ENCODE data around the gene SLC28A1.
"Not testable (repeated sequence)": the region's sequence is repeated elsewhere in the genome, so short reads cannot be mapped to it uniquely, and the experiment has no call there.

The SLC28A1 gene

DNA sequence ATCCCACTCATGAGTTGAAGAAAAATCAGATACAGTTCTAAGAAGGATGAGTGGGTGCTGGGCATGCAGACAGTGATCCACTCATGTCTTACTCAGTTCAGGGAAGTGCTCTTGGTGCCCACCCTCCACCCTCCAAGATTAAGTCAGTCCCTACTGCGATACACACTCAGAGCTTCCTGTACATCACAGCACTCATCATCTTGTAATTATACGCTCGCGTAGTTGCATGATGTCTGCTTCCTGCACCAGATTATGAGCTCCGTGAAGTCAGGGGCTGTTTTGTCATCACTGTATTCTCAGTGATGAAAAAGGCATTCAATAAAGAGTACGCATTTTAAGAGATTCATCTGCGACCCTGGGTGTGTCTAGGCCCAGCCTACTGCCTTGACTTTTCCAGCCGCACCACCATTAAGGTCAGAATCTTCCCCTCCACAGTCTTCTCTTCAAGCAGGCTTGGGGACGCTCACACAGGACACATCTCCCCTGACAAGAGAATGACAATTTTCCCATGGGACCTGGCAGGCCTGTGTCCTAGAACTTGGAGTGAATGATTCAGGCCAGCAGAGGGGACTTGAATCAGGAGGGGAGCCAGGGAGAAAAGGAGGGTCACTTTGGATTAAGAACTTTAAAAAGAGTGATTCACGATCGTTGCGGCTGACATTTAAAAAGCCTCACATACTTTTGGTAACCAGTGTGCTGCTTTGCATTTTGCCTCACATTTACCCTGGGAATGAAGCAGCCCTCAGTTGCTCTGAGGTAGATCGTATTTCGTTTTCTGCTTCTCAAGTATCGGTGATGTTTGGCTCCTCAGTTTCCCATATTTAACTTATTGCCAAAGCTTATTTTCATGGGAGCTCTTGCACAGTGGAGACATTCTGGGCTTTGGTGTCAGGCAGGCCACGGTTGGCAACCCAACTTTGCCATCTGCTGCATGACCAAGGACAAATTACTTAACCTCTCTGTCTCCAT, 89.3 kb downstream of the SLC28A1 start:
- DNase-seq: no peak

DNA sequence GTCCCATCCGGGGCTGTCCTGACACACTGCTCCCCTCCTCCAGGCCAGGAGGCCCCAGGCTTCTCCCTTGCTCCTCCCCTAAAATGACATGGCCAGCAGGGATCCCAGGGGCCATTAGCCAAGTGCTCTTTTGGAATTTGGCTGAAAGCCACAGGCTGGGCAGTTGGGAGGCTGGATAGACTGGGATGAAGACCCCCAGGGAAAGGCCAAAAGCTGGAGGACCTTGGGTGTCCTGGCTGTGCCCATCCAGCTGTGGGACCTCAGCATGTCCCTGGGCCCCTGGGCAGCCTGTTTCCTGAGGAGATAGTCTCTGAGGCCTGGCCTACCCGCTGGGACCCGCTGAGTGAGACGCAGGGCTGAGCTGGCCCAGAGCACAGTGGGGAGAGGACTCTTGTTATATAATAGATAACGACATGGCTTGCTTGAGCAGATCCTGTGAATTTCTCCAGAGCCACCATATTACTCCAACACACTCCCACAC, 91.4 kb downstream of the SLC28A1 start:
- DNase-seq: no peak

DNA sequence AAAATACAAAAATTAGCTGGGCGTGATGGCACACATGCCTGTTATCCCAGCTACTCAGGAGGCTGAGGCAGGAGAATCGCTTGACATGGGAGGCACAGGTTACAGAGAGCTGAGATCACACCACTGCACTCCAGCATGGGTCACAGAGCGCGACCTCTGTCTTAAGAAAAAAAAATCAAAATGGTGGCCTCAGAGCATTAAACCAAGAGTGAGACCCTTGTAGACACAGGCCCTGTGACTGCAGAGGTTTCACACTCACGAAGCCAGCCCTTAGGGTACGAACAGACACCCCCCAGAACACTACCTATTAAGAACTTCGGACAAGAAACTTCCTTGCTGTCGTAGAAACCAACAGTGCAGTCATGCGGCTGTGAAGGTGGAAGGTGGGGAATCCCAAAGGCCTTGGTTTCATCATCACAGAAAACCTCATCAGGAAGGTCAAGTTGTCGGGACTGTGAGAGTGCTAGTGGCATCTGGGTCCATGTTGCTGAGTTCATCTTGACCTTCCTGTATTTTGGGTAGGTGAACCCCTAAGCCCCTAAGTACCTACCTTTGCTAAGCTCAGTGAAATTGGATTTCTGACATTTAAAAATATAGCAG, 92.4 kb downstream of the SLC28A1 start:
- DNase-seq: no peak

DNA sequence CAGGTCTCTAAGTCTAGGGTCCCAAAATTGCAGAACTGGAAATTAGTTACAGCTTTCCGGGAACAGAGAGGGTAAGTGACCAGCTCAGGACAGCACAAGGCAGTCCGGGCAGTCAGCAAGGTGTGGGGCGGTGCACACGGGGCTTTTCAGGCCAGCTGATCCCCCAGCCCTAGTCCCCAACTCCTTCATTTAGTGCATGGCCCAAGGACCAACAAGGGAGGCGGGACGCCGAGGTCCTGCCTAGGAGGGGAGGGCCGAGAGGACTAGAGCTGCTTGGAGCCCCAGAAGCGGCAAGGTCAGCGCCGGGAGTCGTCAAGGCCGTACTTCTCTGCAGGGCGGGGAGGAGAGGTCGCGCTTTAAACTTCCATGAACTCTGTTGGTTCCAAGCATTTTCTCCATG, 95.2 kb downstream of the SLC28A1 start:
- no peak for DNase-seq

DNA sequence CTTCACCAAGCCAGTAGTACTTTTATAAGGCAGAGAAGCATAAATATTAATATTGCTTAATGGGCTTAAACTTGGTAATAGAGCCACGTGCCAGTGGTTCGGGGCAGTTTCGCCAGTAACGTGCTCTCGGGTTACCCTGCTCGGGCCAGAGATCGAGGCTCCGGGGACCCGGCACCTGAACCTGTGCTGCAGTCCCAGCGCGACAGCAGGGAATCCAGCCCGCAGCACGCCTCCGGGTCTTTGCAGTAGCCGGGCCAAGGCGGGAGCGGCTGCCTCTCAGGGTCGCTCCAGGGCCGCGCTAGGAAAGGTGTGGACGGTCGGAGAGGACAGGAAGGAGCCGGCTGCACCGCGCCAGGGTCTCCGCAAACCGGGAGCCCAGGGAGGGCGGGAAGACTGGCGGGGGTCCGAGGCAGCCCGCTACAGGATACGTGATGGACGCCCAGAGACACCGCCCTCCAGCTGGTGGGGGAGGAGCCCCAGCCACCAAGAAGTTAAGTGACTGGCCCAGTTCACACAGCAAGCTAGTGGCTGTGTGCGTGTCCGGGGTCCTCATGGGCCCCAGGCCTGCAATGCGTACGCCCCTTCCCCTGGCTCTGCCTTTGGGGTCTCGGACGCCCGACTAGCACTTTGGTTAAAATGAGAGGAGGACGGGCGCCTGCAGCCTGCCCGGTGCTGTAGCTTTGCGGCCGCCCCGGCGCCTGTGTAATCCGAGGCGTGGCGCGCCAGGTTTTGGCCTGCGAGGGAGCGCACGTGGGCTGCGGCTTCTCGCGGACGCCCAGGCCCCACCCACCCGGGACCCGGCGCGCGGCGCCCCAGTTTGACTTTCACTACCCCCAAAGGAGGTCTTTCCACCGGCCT, 96.0 kb downstream of the SLC28A1 start:
- peak; percentile 89 for DNase-seq

DNA sequence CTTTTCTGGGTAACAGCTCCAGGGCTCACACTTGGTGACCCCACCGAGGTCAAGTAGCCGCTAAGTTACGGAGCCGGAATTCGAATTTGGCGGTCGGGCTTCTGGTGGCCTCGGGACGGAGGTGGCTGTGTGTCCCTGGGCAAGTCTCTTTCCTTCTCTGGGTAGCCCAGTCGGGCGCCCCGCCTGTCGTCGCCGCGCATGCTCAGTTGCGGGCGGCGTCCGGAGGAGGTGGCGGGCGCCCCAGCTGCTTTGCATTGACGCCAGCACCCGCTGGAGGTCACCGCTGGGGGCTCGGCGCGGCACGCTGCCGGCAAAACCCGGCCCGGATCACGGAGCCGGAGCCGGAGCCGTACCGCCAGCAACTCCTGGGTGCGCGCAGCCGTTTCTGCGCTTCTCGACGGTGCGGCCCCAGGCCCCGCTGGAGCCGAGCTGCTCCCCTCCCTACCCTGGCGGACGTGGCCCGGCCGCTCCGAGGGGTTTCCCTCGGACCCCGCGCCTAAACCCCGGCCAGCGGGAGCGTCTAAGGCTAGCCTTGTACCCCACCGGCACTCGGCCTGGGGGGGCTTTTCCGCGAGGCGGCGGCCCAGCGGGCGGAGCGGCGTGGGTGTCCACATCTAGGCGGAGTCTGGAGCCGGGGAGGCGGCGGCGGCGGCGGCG, 96.7 kb downstream of the SLC28A1 start:
- DNase-seq: peak; percentile 85

DNA sequence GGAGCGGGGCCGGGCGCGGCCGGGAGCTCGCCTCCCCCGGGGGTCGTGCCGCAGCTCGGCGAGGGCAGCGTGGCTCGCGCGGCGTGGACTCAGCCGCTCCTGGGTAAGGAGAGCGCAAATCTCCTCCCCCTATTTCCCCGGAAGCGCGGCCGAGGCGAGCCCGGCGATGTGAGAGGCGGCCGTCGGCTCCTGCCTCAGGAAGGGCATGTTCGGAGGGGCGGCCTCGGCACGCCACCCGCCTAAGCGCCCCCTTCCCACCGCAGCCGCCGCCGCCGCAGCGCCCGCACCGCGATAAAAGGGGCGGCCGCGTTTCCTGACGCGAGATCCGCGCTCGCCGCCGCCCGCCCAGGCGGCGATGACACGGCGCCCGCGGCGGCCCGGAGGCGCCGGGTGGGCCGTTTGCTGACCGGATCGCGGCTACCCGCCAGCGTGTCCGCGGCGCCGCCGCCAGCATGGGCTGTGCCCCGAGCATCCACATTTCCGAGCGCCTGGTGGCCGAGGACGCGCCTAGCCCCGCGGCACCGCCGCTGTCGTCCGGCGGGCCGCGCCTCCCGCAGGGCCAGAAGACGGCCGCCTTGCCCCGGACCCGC, 97.3 kb downstream of the SLC28A1 start, which contains the start of gene PDE8A:
Gene PDE8A (plus strand): TSS at position 146 of the 590 bp plus-strand sequence. CDS start 307 bp downstream, at position 453.
- no peak for DNase-seq

DNA sequence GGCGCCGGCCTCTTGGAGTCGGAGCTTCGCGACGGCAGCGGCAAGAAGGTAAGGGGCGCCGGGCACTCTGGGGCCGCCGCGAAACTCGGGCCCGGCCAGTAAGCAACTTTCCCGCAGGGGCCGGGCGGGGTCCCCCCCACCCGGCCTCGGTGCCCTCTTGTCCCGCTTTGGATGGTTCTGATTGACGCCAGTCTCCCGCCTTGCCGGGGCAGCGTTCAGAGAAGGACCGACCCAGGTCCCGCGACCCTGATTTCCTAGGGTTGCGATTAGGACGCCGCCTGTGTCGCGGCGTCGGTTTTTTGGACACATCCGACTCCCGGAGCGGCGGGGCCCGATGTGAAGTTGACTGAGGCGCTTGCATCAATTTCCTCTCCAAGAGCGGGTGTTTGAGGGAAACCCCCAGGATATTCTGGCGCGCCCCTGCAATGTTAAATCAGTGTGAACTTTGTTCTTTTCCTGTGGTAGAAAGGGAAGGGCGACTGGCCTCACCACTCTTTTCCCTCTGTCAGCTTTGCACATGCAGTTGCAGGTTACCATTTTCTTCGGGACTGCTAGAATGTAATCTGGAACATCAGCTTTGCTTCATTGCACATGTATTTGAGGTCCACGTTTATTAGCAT, 97.9 kb downstream of the SLC28A1 start:
- no peak for DNase-seq

DNA sequence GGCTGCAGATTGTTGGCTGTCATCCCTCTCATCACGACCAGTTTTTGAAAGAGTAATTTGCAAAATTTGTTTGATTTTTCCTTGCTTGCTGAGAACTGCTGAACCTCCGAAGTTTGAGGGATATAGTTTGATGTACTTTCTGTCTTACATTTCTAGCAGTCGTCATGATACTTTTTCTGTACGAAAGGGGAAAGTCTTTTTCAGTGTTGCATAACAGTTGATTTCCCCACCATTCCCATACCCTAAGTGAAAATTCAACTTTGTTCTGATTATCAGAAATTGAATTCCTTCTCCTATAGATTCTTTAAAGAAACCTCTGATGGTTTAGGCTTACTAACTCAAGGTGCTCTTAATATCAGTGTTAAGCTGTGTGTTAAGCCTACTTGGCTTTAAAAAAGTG, 98.8 kb downstream of the SLC28A1 start:
- DNase-seq: no peak

DNA sequence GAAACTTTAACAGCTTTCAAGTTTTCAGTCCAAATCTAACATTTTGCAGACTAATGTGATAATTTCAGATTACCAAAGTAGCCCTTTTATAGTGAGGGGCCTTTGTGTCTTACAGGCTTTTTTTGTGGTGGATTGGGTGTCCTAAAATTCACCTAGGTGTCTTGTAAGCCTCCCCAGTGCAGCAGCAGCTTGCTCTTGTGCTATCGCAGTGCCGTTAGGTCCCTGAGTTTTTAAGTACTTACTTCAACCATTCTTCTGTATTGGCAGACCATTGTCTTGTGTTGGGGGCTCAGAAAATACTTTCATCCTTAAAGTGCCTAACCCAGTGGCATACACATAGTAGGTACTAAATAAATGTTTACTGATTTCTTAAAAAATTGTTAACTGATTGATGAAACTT, 99.2 kb downstream of the SLC28A1 start:
- DNase-seq: no peak

DNA sequence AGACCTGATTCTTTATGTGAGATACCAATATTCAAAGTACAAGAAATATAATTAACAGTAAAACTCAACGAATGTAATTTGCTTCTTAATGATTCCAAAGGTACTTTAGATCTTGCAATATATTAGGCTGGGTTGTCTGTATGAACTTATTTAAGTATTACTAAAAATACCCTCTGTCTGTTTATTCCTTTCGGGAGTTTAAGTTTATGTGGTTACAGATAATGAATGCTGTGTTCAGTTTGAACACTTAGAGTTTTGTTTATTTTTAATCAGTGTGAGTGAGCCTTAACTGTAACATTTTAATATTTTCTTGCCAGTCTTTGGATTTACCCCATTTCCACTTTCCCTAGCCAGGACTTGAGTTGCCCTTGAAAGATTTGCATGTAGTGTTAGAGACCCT, 100.7 kb downstream of the SLC28A1 start:
- no peak for DNase-seq

DNA sequence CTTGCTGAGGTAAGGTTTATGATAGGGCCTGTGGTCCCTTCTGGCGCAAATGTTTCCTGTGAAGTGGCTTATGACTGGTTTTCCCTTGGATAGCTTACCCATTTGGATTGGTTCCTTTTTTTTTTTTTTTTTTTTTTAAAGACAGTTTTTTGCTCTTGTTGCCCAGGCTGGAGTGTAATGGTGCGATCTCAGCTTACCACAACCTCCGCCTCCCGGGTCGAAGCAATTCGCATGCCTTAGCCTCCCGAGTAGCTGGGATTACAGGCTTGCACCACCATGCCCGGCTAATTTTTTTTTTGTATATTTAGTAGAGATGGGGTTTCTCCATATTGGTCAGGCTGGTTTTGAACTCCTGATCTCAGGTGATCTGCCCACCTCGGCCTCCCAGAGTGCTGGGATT, 102.9 kb downstream of the SLC28A1 start:
- not testable (repeated sequence) for DNase-seq

DNA sequence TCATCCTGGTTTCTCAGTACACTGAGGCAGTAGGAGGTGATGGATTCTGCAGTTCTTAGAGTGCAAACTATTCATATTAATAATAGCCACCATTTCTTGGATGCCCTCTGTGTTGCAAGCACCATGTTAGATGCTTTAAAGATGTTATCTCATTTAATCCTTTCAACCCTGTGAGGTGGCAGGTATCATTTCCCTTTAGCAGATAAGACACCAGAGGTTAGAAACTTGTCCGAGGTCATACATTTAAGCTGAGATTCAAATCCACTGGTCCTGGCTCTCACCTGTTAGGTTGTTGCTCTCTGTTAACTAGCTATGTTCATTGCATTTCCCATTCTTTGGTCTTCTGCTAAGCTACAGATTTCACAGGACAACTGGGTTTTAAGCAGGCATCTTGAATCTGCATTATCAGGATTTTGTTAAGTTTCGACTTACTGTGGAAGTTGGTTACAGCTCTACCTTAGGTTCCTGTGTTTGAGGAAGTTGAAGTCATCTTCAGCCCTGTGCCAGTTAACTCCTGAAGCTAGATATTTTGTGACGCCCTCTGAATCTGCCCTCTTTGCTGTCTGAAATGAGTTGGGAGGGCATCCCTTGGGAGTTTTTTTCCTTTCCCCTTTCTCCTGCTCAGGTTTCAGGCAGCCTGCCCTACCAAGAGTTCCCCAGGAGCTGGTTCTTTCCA, 103.6 kb downstream of the SLC28A1 start:
- DNase-seq: no peak

DNA sequence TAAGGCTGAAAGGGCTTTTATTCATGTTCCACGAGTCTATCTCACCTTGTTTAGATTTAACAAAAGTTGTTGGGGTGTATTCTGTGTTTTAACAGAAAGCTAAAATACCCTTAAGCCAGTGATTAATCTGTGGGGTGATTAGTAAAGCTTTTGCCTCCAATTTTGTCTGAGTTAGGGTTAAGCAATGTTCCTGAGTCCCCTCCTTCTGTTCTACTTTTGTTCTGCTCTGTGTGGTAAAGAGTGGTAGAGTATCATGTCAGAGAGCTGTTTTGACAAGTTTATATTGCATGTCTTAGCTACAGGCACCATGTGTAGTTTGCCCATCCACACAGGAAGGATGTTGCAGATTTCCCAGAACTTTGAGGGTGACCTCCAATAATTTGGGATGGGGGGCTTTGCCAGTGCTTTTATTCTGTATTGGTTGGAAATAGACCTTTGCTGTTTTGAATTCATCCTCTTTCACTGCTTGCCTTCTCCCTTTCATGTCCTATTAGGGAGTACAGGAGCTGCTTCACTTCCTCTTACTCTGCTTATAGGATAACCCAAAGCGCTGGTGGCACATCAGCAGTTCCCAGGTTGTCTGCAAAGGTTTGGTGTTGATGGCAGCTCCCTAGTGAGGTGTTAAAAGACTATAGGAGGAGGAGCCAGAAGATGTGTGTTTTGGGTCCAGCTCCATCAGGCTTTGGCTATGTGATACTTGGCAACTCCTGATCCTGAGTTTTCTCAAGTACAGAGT, 104.6 kb downstream of the SLC28A1 start:
- DNase-seq: no peak

DNA sequence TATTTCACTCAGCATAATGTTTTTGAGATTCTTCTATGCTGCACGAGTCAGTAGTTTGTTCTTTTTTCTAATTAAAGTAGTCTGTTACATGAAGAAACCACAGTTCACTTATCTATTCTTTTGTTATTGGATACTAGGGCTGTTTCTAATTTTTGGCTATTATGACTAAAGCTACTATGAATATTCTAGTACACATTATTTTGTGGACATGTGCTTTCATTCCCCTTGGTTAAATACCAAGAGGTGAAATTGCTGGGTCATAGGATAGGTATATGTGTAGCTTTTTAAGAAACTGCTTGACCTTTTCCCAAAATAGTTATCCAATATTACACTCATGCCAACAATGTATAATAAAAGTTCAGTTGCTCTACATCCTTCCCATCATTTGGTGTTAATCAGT, 106.0 kb downstream of the SLC28A1 start:
- no peak for DNase-seq

DNA sequence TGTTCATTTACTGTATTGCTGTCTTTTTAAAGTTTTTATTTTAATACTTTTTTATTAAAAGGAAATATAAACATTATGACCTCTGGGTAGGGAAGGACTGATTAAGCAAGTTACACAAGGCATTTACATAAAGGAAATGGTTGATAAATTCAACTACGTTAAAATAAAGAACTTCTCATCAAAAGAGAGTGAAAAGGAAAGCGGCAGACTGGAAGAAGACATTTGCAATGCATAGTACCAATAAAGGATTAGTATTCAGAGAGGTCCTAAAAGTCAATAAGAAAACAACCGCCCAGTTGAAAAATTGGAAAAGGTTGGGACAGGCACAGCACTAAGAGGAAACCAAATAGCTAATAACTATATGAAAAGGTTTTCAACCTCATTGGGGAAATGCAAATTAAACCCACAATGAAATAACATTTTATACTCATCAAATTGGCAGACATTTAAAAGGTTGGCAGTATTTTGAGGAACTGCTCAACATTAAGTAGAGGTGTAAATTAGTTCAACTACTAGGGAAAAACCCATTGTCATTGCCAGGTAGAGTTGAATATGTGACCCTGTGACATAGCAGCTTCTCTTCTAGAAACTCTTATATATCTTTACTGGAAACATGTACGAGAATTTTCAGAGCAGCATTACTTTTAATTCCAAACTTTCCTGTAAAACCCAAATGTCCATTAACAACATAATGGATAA, 106.7 kb downstream of the SLC28A1 start:
- DNase-seq: no peak

DNA sequence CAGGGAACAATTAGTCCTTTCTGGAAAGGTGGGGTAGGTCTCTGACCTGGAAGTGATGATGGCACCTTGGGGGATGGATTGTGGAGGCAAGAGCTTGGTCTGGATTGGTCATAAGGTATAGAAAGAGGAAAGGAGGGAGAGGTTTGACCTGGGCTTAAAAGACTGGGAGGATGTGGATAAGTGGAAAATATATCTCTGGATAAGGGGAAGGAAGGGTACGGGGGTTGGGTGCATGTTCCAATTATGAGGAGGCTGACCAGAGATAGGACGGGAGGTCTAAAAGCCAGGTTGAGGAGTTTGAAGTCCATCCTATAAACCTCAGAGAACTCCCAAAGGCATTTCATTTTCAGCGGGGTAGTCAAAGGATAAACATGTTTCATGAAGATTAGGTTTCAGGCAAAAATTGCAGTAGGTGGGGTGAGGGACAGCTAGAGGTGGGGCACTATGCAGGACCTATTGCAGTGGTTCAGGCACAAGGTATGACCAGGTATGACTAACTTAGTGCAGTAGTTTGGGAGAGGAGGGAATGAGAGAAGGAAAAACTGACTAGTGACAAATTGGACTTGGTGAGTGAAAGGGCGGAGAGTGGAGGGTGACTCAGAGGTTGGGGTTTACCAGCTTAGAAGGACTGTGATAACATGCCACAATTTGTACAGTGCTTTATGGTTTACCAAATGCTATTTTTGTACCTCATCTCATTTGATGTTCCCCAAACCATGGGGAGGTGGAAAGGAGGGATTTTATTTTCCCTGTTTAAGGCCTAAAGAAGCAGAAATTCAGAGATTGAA, 107.9 kb downstream of the SLC28A1 start:
- no peak for DNase-seq

Measured in NCI-H2227 treated with DMSO at 0.1 percent for 48 hours (cell line).